IPS-NIHi11 (cell line): Measurements from ENCODE around the gene CITED1.
"Not testable (repeated sequence)": the region's sequence is repeated elsewhere in the genome, so short reads cannot be mapped to it uniquely, and the experiment has no call there.

Experiments
- DNase-seq: peaks from one replicate; pipeline ENCODE4 v3.0.0; 2012; ENCODE audit warnings: mixed read lengths, low spot score

The CITED1 gene

GRCh38 chrX:72305286-72306084 lies at the start of gene CITED1:
Gene CITED1, minus strand, starts transcription at chrX:72305914. Its CDS starts 3,045 bp downstream, at chrX:72302869.
- DNase-seq: peak; percentile 11

GRCh38 chrX:72352786-72353185 lies 47.1 kb upstream of the CITED1 start:
- DNase-seq: no peak

GRCh38 chrX:72351606-72352334 lies 46.1 kb upstream of the CITED1 start:
- no peak for DNase-seq

- no peak for DNase-seq
Observed at GRCh38 chrX:72349190-72349589, 43.5 kb upstream of the CITED1 start.

- no peak for DNase-seq
Observed at GRCh38 chrX:72348247-72348979, 42.7 kb upstream of the CITED1 start.

GRCh38 chrX:72347366-72347765 lies 41.7 kb upstream of the CITED1 start:
- DNase-seq: no peak

- no peak for DNase-seq
Observed at GRCh38 chrX:72346302-72346949, 40.7 kb upstream of the CITED1 start.

DNA sequence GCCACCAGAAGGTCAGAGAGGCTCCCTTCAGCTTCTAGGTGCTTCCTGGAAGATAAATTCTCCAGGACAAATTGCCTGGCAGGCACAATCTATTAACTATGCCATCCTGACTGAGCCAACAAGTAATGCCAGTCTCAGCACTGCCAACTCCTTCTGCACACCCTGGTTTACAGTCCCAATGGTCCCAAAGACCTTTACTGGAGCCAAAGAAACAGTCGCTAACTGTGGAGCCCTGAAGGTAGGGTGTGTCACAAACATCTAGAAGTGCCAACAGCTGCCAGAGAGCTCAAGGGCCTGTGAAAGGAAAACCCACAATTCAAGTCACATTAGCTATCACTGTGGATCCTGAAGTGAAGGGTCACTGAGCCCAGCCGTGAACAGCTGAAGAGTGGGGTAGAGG lies 34.9 kb upstream of the CITED1 start:
- DNase-seq: no peak

DNA sequence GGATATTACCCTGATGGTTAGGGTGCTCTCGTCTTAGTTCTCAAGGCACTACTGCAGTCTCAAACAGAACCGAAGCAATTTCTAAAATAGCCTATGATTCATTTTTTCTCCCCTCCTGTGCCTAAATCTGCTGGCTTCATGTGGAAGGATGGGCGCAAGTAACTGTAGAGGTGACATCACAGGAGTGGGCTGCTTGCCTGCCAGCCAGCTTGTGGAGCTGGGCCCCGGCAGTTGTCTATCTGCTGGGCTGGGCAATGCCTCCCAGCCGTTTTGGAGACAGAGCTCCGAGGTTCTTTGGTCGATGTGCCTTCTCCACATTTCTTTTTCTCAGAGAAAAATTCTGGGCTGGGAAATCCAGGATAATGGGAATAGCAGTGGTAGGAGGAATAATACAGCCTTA lies 34.3 kb upstream of the CITED1 start:
- DNase-seq: no peak

- no peak for DNase-seq
Observed at GRCh38 chrX:72330131-72330530, 24.4 kb upstream of the CITED1 start.

DNA sequence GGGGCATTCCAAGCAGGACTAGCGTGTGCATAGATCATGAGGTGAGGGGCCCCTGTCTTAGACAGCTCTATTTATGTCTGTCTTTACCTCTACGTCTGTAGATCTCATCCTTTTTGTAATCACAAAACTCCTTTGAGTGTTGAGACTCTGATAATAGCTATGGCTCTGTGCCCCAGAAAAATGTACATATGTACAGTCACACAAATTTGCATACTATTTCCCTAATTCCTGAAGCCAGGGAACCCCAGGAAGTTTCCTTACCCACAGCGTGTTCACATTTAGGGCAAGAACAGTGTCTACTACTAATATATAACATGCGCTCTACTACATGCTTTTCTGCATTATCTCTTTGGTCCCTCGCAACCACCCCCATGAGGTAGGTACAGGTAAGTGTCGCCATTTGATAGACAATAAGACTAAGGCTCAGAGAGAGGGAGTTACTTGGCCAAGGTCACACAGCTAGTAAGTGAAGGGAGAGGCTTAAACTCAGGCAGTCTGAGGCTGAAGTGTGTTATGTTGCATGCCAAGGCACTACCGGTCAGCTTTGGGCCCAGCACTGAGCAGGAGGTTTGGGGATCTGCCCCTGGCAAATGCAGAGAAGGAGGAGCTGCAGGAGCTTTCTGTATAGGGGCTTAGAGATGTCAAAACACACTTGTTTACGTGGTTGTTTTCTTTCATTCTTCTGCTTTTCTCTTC lies 21.0 kb upstream of the CITED1 start:
- DNase-seq: no peak

GRCh38 chrX:72319651-72320050 lies 13.9 kb upstream of the CITED1 start:
- DNase-seq: not testable (repeated sequence)

DNA sequence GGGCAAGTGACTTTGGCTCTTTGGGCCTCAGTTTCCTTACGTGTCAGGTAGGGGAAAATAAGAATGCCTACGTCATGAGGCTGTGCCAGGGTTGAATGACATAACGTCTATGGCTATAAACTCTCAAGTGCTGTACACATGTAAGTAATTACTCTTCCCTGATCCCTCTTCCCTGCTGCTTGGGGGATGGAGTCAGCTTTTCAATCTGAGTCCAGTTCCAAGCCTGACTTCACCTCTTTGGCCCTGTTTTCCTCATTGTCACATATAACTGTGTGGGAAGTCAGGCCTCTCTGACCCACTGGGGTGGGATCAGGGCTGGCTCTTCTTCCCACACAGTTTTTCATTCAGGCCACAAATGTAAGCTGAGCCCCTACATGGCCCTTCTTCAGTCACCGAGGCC lies 11.4 kb upstream of the CITED1 start:
- no peak for DNase-seq

DNA sequence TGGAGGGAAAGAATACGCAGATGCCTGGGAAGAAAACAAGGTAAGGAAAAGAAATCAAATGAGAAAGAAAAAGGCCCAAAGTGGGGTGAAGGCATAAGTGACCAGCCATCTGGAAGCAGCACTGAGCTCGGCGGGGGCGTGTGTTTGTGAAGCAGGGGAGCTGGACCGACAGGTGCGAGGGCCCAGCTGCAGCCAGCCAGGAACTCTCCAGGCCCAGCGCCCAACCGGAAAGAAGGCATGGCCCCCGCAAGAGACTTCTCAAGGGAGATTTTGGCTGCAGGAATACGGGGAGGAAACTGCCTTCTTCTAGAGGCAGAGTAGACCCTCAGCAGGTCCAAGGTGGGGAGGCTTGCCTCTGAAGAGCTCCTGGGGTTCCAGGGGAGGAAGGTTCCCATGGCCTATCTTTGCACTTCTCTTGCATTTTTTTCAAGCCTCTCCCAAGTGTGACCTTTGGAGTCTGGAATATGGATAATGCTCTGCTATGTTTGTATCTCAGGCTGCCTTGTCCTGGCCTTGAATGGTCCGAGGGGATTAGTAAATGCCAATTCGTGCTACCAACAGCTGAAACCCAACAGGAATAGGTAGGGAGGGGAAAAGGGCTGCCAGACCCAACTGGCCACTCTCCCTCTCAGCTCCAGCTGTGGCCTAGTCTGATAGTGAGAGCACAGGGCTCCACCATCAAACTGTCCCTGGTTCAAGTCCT lies 10.8 kb upstream of the CITED1 start:
- DNase-seq: peak; percentile 25

DNA sequence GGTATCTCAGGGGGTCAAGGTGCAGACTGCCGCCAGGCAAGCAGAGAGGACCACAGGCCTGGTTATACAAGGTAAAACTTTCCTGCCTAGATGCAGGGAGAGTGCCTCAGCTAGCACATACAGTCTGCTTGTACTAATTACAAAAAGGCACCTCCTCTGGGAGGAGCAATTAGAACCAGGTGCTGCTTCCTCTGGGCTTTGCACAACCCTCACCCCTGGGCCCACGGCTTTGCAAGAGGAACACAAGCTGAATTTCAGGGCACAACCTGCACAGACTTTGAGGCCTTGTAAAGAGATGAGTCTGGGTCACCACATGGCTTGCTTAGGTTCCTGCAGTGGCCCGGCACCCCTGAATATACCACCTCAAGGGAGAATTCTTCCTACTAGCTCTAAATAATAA lies 9.2 kb upstream of the CITED1 start:
- DNase-seq: no peak

DNA sequence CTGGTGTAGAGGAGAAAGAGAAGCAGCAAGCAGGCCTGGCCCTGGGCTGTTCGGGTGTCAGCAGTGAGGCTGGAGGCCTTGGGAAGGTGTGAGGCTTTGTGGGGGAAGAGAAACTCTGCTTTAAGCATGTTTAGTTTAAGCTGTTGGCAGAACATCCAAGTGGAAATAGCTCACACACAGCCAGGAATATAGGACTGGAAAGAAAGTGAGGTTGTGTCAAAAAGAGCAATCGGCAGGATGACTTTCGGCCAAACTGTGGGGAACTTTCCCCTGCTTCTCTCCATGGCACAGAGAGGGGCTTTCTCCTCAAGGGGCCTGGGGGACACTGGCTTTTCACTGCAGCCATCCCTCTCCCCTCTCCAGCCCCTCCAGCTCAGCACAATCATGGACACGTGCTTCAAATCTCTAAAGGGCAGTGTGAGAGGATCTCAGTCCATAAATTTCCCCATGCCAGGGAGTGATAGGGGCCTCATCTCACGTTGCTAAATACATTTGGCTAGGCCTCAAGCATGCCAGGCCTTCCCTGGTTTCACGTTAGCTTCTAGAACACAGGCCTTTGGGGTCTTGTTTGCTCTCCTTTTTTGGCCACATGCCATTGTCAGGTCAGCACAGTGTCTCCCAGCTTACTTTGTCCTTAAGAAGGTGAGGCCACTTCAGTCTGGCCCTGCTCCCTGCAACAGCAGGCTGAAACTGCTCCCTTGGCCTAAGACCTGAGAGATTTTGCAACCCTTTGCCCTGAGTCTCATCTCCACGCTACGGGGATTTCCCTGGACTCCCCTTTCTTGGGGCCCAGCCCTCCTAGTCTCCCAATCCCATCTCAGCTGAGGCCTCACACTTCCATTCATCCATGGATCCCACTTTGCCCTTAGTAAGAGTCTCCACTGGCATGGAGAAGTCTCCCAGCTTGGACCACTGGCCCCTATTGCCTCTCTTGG lies 8.3 kb upstream of the CITED1 start:
- no peak for DNase-seq

DNA sequence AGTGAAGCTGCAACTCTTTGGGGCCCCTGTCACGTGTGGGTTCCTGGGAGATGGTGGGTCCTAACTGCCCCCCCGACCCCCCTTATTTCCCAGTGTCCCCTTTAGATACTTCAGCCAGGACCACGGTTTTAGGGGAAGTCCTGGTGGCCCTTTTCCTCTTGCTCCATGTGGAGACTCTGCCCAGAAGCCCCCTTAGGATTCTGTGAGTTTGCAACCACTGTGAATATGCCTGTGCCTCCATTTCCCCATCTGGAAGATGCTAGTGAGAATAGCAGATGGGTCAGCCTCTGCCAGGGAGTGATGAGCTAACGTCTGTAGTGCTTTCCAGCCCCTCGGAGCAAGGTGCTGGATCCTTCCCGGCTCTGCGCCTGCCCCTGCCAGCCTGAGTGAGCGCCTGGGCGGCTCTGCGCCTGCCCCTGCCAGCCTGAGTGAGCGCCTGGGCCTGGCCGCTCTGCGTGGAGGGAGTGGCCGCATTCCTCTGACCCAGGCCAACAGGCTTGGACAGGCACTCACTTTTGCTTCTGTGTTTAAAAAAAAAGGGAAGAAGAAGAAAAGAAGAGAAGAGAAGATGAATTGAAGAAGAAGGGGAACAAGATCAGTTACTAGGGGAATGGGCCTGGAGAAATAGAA lies 6.7 kb upstream of the CITED1 start:
- DNase-seq: no peak

GRCh38 chrX:72309297-72310071 lies 3.8 kb upstream of the CITED1 start:
- DNase-seq: no peak
